ENCODE measurements around the gene TMED9. TPM values are rescaled to one million over a fixed set of nuclear protein-coding genes. Genes with fewer than 3 reads are reported as not detected.

The TMED9 gene
- total RNA-seq, 1 experiment from 2014 or later, result 133 TPM

DNA sequence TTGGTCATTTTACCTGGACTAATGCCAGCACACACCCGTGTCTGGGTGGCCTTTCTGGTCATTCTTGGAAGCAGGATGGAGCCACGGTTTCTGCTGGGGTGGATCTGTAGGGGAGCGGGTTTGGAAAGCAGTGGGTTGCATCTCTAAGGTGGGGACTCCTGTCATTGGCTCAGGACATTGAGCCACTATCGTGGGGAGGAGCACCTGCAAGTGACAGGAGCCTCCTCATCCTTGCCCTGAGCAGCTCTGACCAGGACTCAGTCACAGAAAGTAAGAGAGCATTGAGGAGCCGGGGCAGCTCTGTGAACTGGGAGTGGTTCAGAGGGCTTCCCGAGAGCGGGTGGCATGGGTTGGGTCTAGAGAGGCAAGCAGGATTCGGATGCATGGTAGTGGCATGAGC is 11.6 kb downstream of the TMED9 start:
- intact Hi-C loops (cut with micrococcal nuclease), result loop anchor here (5.0 kb wide), 2 partner anchors 106 to 549 kb away; partner anchors contain the start of genes NHP2 and PDLIM7
- POLR2A ChIA-PET, result interaction anchor here (1.6 kb wide), 1 partner anchor 11 kb away, joined by 6 read pairs; the partner anchor contains the start of gene TMED9
- Histone ChIP-seq H3K27me3 (ENCODE audit: insufficient read depth, low read length) (no peaks in the 10 kb centered on the region), H3K9me2 (ENCODE audit: insufficient read depth) (no peaks in the 10 kb centered on the region), H3K4me3 (replicated peaks in 1 of 2; ENCODE audit: low read depth in 1 of 2, low read length in 2 of 2) (peak overlapping the region; percentile 66 to 75), H3K9me3 (ENCODE audit: control insufficient read depth in 1 of 2, insufficient read depth in 1 of 2, low read depth in 1 of 2, low read length in 2 of 2) (no peaks in the 10 kb centered on the region), H3K79me2 (ENCODE audit: insufficient read depth, low read length) (peaks cover 27% of the 10 kb centered on the region), H2AFZ (ENCODE audit: low read depth, low read length, poor library complexity, severe bottlenecking) (no peak overlapping the region), H3K4me2 (ENCODE audit: low read length) (peak overlapping the region; percentile 83), H4K20me1 (ENCODE audit: insufficient read depth) (no peaks in the 10 kb centered on the region), H3K36me3 (ENCODE audit: control insufficient read depth in 1 of 2, insufficient read depth in 2 of 2, low read length in 2 of 2) (no peaks in the 10 kb centered on the region; a peak in 1 of 4 replicates), H3K27ac (ENCODE audit: low read depth, low read length) (peak overlapping the region; percentile 55), H3K4me1 (ENCODE audit: control insufficient read depth in 1 of 2, insufficient read depth in 2 of 2, low read length in 2 of 2) (peaks cover 21 to 38% of the 10 kb centered on the region in 2 experiments), H3K9ac (ENCODE audit: low read length) (peak overlapping the region; percentile 76)
- RAD21 ChIA-PET (ENCODE audit: low non-redundant PET in 1 of 2, low total read pairs in 2 of 2, uncharacterized antibody in 2 of 2, unreplicated experiment in 2 of 2), result no interaction called here
- TF ChIP-seq TCF7L2 (IDR thresholded peaks at IDR 0.05; ENCODE audit: borderline replicate concordance, extremely low read depth, insufficient read depth, insufficient read length), result no peak
- no peak for TF ChIP-seq EZH2 (IDR thresholded peaks at IDR 0.05)
- TF ChIP-seq YY1 (IDR thresholded peaks at IDR 0.05; ENCODE audit: extremely low read depth, insufficient replicate concordance, low read depth, low read length), result no peak
- TF ChIP-seq SRF (IDR thresholded peaks at IDR 0.05; ENCODE audit: low read depth), result no peak
- TF ChIP-seq ZNF274 (IDR thresholded peaks at IDR 0.05; ENCODE audit: low read depth, low read length), result no peak
- CTCF ChIA-PET, result no interaction called here
- no peak; the same call in 1 of the 2 replicates for ATAC-seq
- no peak for DNase-seq (ENCODE audit: low read depth, low spot score)
- no TSS peak for BruUV-seq (replicated peaks)

- intact Hi-C loops (cut with micrococcal nuclease), result loop anchor here (5.0 kb wide), 2 partner anchors 107 to 548 kb away; partner anchors contain the start of genes NHP2 and PDLIM7
- H3K4me1 ChIP-seq (ENCODE audit: control insufficient read depth in 1 of 2, insufficient read depth in 2 of 2, low read length in 2 of 2), result peaks cover 21 to 38% of the 10 kb centered on the region in 2 experiments
- TF ChIP-seq POLR2A (IDR thresholded peaks at IDR 0.05; ENCODE audit: borderline replicate concordance, extremely low read depth, insufficient read depth, insufficient read length) (peak; percentile 40), POLR2AphosphoS5 (IDR thresholded peaks at IDR 0.05; ENCODE audit: low read depth, low read length) (peak; percentile 79), ZFX (IDR thresholded peaks at IDR 0.05) (peak; percentile 82; the same call in 1 of the 2 replicates), SIN3A (IDR thresholded peaks at IDR 0.05; ENCODE audit: low read depth) (no peak)
- peak overlapping the region; percentile 83 for H3K4me2 ChIP-seq (ENCODE audit: low read length)
- no TSS peak for BruUV-seq (replicated peaks)
- CTCF ChIA-PET, result no interaction called here
- peak overlapping the region; percentile 76 for H3K9ac ChIP-seq (ENCODE audit: low read length)
- no peaks in the 10 kb centered on the region for H3K9me3 ChIP-seq (ENCODE audit: control insufficient read depth in 1 of 2, insufficient read depth in 1 of 2, low read depth in 1 of 2, low read length in 2 of 2)
- H3K27me3 ChIP-seq (ENCODE audit: insufficient read depth, low read length), result no peaks in the 10 kb centered on the region
- no peaks in the 10 kb centered on the region for H3K9me2 ChIP-seq (ENCODE audit: insufficient read depth)
- H3K36me3 ChIP-seq (ENCODE audit: control insufficient read depth in 1 of 2, insufficient read depth in 2 of 2, low read length in 2 of 2), result no peaks in the 10 kb centered on the region; a peak in 1 of 4 replicates
- peak overlapping the region; percentile 55 for H3K27ac ChIP-seq (ENCODE audit: low read depth, low read length)
- peak; percentile 54 for DNase-seq (ENCODE audit: low read depth, low spot score)
- POLR2A ChIA-PET, result interaction anchor here (1.6 kb wide), 1 partner anchor 12 kb away, joined by 6 read pairs; the partner anchor contains the start of gene TMED9
- RAD21 ChIA-PET (ENCODE audit: low non-redundant PET in 1 of 2, low total read pairs in 2 of 2, uncharacterized antibody in 2 of 2, unreplicated experiment in 2 of 2), result no interaction called here
- H2AFZ ChIP-seq (ENCODE audit: low read depth, low read length, poor library complexity, severe bottlenecking), result no peak overlapping the region
- H4K20me1 ChIP-seq (ENCODE audit: insufficient read depth), result no peaks in the 10 kb centered on the region
- H3K4me3 ChIP-seq (replicated peaks in 1 of 2; ENCODE audit: low read depth in 1 of 2, low read length in 2 of 2), result peak overlapping the region; percentile 66 to 75
- peak; percentile 65 for ATAC-seq
- H3K79me2 ChIP-seq (ENCODE audit: insufficient read depth, low read length), result peaks cover 27% of the 10 kb centered on the region
Observed at GRCh38 chr5:177604116-177604521, 12.1 kb downstream of the TMED9 start.
